NCI-H748 (cell line): ENCODE measurements around the gene HLCS.

Experiments used
- DNase-seq: peaks from one replicate; lab custom pipeline; 2025; ENCODE audit not compliant: unreplicated experiment; lab: John Stamatoyannopoulos, UW

HLCS gene

GRCh38 chr21:36728371-36729111 is 237.9 kb downstream of the HLCS start:
- no peak for DNase-seq

- DNase-seq = no peak
Observed at GRCh38 chr21:36727866-36728265, 238.6 kb downstream of the HLCS start.

- DNase-seq = no peak
Observed at GRCh38 chr21:36725793-36726386, 240.6 kb downstream of the HLCS start.

GRCh38 chr21:36724660-36725059 is 241.8 kb downstream of the HLCS start:
- no peak for DNase-seq

- DNase-seq = no peak
Observed at GRCh38 chr21:36723371-36723881, 243.0 kb downstream of the HLCS start.

GRCh38 chr21:36722370-36723368 is 243.8 kb downstream of the HLCS start:
- DNase-seq = no peak

GRCh38 chr21:36721817-36722216 is 244.7 kb downstream of the HLCS start:
- no peak for DNase-seq

- no peak for DNase-seq
Observed at GRCh38 chr21:36719614-36720013, 246.9 kb downstream of the HLCS start.

GRCh38 chr21:36718951-36719501 is 247.4 kb downstream of the HLCS start:
- DNase-seq = no peak

- DNase-seq = no peak
Observed at GRCh38 chr21:36717976-36718375, 248.5 kb downstream of the HLCS start.

- no peak for DNase-seq
Observed at GRCh38 chr21:36716836-36717235, 249.6 kb downstream of the HLCS start.

- DNase-seq = no peak
Observed at GRCh38 chr21:36716387-36716786, 250.1 kb downstream of the HLCS start.

- DNase-seq = no peak
Observed at GRCh38 chr21:36713746-36714145, 252.7 kb downstream of the HLCS start.

GRCh38 chr21:36710729-36711048 is 255.8 kb downstream of the HLCS start:
- no peak for DNase-seq

- DNase-seq = no peak
Observed at GRCh38 chr21:36709868-36710728, 256.4 kb downstream of the HLCS start.

- peak; percentile 34 for DNase-seq
Observed at GRCh38 chr21:36709030-36709867, 257.2 kb downstream of the HLCS start.

- DNase-seq = no peak
Observed at GRCh38 chr21:36708286-36709029, 258.0 kb downstream of the HLCS start.

- DNase-seq = no peak
Observed at GRCh38 chr21:36707763-36708285, 258.6 kb downstream of the HLCS start.
